ENCODE results near the gene POLR2A. TPM values are rescaled to one million over a fixed set of nuclear protein-coding genes. Genes with fewer than 3 reads are reported as not detected.

Gene POLR2A
- total and polyA plus RNA-seq, 8 donors, result 90.8 to 118 (median 109) TPM

DNA sequence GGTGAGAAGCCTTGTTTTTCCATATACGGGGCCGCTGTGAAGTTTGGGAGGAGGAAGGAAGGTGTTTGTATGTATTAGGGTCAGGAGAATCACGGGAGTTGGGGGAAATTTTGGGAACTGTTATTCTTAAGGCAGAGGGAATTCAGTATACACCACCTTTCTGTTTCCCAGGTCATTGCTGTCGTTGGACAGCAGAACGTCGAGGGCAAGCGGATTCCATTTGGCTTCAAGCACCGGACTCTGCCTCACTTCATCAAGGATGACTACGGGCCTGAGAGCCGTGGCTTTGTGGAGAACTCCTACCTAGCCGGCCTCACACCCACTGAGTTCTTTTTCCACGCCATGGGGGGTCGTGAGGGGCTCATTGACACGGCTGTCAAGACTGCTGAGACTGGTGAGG lies 17.6 kb downstream of the POLR2A start:
- H3K27ac ChIP-seq, result no peak overlapping the region
- no peak for DNase-seq
- no peak for ATAC-seq
- no peaks in the 10 kb centered on the region for H3K4me1 ChIP-seq
- H3K9me3 ChIP-seq, result no peaks in the 10 kb centered on the region
- H3K27me3 ChIP-seq, result no peaks in the 10 kb centered on the region
- TF ChIP-seq, protein P1, sequence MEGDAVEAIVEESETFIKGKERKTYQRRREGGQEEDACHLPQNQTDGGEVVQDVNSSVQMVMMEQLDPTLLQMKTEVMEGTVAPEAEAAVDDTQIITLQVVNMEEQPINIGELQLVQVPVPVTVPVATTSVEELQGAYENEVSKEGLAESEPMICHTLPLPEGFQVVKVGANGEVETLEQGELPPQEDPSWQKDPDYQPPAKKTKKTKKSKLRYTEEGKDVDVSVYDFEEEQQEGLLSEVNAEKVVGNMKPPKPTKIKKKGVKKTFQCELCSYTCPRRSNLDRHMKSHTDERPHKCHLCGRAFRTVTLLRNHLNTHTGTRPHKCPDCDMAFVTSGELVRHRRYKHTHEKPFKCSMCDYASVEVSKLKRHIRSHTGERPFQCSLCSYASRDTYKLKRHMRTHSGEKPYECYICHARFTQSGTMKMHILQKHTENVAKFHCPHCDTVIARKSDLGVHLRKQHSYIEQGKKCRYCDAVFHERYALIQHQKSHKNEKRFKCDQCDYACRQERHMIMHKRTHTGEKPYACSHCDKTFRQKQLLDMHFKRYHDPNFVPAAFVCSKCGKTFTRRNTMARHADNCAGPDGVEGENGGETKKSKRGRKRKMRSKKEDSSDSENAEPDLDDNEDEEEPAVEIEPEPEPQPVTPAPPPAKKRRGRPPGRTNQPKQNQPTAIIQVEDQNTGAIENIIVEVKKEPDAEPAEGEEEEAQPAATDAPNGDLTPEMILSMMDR (IDR thresholded peaks at IDR 0.05), result no peak
- H3K36me3 ChIP-seq, result peaks cover 2 to 100% of the 10 kb centered on the region in 2 donors
- intact Hi-C loops (cut with DNase I), result no loop called here
- no peak overlapping the region for H3K4me3 ChIP-seq

DNA sequence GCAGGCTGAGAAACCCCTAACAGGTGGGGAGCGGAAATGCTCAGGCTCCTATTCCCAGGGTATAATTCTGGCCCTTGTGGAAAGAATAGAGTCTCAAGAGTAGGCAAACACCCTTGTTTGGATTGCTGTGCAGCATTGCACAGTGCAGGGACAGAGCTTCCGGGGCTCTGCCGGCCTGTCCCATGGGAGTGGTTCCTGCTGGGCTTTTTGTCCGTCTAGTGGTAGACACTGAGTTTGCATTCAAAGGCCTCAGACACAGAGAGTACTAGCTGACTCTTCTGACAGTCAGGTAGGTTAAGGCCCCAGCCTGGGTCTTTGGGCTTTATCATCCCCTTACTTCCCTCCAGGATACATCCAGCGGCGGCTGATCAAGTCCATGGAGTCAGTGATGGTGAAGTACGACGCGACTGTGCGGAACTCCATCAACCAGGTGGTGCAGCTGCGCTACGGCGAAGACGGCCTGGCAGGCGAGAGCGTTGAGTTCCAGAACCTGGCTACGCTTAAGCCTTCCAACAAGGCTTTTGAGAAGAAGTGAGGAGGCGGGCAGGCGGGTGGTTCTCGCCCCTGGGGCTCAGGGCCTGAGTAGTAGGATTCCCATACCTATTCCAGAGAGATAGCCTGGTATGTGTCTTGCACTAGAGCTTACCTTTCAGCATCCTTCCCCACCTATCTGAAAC lies 18.1 kb downstream of the POLR2A start:
- H3K27me3 ChIP-seq, result no peaks in the 10 kb centered on the region
- H3K36me3 ChIP-seq, result peaks cover 2 to 100% of the 10 kb centered on the region in 2 donors
- TF ChIP-seq, protein P1 (IDR thresholded peaks at IDR 0.05), result no peak
- intact Hi-C loops (cut with DNase I), result no loop called here
- ATAC-seq, result no peak
- H3K4me1 ChIP-seq, result no peaks in the 10 kb centered on the region
- H3K27ac ChIP-seq, result no peak overlapping the region
- no peaks in the 10 kb centered on the region for H3K9me3 ChIP-seq
- no peak for DNase-seq
- H3K4me3 ChIP-seq, result no peak overlapping the region

DNA sequence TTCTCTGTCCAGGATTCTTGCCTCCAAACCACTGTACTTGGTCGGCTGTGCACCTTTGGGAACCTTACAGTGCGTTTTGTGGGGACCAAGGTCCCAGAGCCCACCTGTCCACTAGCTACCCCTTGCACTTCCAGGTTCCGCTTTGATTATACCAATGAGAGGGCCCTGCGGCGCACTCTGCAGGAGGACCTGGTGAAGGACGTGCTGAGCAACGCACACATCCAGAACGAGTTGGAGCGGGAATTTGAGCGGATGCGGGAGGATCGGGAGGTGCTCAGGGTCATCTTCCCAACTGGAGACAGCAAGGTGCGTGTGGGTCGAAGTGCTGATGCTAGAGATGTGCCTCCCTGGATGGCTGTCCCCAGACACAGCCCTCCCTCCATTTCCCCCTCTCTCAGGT lies 18.8 kb downstream of the POLR2A start:
- Histone ChIP-seq H3K27ac (no peak overlapping the region), H3K27me3 (no peaks in the 10 kb centered on the region), H3K4me1 (no peaks in the 10 kb centered on the region), H3K4me3 (no peak overlapping the region), H3K36me3 (peaks cover 2 to 100% of the 10 kb centered on the region in 2 donors), H3K9me3 (no peaks in the 10 kb centered on the region)
- no peak for ATAC-seq
- intact Hi-C loops (cut with DNase I), result no loop called here
- TF ChIP-seq, protein P1 (IDR thresholded peaks at IDR 0.05), result no peak
- DNase-seq, result no peak

DNA sequence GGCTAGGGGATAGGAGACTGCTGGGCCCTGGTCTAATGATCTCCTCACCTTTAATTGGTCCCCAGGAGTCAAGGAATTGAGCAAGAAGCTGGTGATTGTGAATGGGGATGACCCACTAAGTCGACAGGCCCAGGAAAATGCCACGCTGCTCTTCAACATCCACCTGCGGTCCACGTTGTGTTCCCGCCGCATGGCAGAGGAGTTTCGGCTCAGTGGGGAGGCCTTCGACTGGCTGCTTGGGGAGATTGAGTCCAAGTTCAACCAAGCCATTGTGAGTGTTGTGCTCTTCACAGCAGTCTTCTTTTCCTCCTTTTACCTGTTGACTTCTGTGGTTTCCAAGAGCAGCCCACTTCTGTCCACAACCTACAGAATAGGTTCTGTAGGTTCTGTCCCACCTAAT lies 19.4 kb downstream of the POLR2A start:
- no peaks in the 10 kb centered on the region for H3K27me3 ChIP-seq
- TF ChIP-seq, protein P1 (IDR thresholded peaks at IDR 0.05), result no peak
- H3K36me3 ChIP-seq, result peaks cover 2 to 100% of the 10 kb centered on the region in 2 donors
- no peaks in the 10 kb centered on the region for H3K4me1 ChIP-seq
- no peak for ATAC-seq
- intact Hi-C loops (cut with DNase I), result no loop called here
- H3K27ac ChIP-seq, result no peak overlapping the region
- no peak for DNase-seq
- no peaks in the 10 kb centered on the region for H3K9me3 ChIP-seq
- H3K4me3 ChIP-seq, result no peak overlapping the region

DNA sequence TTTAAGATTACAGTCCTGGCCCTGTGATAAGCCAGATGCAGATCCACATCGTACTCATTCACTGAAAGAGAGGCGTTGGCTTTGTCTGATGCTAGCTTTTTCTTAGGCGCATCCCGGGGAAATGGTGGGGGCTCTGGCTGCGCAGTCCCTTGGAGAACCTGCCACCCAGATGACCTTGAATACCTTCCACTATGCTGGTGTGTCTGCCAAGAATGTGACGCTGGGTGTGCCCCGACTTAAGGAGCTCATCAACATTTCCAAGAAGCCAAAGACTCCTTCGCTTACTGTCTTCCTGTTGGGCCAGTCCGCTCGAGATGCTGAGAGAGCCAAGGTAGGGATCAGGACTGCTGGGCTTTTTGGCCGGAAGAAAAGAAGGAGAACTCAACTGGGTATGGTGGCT lies 24.0 kb downstream of the POLR2A start:
- ATAC-seq (no peak), DNase-seq (no peak)
- no peak overlapping the region for H3K27ac ChIP-seq
- TF ChIP-seq, protein P1 (IDR thresholded peaks at IDR 0.05), result no peak
- H3K9me3 ChIP-seq, result no peaks in the 10 kb centered on the region
- no peaks in the 10 kb centered on the region for H3K4me1 ChIP-seq
- intact Hi-C loops (cut with DNase I), result no loop called here
- peaks cover 0 to 100% of the 10 kb centered on the region in 2 donors for H3K36me3 ChIP-seq
- H3K27me3 ChIP-seq, result no peaks in the 10 kb centered on the region
- H3K4me3 ChIP-seq, result no peak overlapping the region
